ENCODE results near the gene BRF1.

The BRF1 gene

GRCh38 chr14:105168496-105168978, 132.3 kb downstream of the BRF1 start, which contains the start of gene JAG2:
TSS of gene JAG2 (minus strand) at chr14:105168776. CDS start at chr14:105168420, 356 bp downstream.
- no peak for DNase-seq

DNA sequence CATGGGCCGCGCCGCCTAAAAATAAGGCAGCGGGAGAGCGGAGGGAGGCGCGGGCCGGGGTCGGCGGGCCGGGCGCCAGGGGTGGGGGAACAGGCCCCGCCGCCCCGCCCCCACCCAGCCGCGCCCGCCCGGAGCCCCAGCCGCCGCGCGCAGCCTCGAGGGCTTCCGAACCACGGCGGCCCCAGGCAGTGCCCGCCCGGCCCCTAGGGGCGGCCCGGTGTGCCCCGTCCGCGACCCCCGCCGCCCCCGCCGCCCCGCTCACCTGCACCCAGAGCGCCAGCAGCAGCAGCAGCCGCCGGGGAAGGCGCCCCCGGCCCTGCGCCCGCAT, 132.7 kb downstream of the BRF1 start:
- DNase-seq = no peak

GRCh38 chr14:105167303-105168092, 133.3 kb downstream of the BRF1 start:
- no peak for DNase-seq

DNA sequence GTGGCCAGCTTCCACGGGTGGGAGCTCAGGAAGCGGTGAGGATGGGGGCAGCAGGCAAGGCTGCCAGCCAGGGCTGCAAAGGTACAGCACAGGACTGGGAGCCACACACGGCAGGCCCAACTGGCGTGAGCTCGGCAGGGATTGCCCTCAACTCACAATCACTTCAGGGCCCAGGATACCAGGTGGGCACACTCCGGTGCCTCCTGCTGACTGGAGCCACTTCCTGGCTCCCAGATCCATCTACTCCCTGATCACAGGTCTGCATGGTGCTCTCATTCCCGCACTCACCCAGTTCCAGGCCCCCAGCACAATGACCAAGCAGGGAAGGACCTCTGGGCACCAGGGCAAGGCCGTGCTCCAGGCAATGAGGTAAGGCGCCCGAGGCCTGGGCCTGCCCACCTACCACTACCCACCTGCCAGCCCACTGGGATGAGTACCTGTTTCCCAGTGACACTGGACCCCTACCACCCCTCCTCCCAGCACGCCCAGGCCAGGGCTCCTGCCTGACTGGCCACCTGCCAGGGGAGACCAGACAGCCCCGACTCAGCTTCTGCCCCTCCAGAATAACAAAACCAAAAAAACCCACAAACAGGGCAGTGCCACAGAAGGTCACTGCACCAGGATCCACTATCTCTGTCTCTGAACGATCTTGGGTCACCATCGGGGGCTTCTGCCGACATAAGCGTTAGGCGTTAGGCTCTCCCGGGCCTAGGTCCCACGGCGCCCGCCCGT, 134.1 kb downstream of the BRF1 start:
- DNase-seq = no peak

DNA sequence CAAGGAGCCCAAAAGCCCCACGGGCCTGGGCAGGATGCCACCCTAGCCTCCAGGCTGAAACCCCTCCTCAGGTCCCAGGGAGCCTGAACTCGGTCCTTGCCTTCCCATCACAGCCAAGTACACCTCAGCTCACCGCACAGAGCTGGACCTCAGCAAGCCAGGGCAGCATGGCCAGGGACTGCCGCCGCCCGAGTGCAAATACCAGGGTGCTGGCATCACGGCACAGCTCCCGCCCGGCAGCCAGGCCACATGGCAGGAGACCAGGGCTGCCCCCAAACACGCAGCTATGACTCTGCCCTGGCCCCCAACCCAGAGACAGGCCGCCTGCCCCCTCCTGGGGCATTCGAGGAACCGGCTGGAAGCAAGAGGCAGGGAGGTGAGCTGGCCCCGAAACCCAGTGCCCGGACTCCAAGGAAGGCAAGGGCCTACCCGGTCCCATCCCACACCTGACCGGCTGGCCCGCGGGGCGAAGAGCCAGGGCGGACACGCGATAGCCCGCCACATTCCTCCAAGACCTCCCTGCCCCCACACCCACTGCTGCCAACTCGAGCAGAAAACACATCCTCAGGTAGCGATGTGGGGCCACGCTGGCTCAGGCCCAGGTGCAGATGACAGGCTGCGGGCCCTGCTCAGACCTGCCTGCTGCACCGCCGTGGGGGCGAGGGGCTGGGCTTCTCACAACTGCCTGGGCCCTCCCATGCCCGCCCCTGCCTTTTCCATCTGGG, 134.9 kb downstream of the BRF1 start:
- no peak for DNase-seq

GRCh38 chr14:105165134-105165704, 135.6 kb downstream of the BRF1 start:
- DNase-seq = no peak

GRCh38 chr14:105163040-105163742, 137.6 kb downstream of the BRF1 start:
- DNase-seq = no peak

DNA sequence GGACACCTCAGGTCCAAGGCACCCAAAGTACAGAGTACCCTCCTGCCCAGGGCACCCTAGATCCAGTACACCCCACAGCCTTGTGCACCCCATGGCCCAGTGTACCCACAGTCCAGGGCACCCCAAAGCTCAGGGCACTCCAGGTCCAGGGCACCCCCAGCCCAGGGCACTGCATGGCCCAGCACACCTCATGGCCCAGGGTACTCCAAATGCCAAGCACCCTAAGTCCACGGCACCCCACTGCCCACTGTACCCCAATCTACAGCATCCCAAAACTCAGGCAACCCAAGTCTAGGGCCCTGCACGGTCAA, 138.2 kb downstream of the BRF1 start:
- DNase-seq = no peak

DNA sequence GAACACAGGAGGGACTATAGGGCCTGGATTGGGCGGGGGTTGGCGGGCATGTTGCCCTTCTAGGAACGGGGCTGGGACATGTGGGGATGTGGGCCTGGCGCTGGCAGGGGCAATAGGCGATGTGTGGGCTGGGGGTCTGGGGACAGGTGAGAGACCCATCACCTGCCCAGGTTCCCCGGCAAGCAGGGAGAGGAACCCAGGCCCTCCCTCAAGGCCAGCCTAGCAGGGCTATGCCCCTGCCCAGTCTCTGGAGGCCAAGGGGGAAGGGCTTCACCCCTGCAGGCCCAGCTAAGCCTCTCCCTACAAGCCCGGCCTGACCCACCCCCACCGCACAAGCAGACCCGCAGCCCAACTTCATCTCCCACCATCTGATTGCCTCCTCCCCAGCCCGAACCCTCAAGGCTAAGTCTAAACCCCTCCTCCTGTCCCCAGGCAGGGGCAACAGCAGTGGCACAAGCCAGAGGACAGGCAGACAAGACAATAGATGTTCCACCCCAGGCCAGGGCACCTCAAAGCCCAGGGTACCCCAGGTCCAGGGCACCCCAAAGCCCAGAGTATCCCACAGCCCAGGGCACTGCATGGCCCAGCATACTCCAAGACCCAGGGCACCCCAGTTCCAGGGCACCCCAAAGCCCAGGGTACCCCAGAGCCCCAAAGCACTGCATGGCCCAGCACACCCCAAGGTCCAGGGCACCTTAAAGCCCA, 138.7 kb downstream of the BRF1 start:
- no peak for DNase-seq

DNA sequence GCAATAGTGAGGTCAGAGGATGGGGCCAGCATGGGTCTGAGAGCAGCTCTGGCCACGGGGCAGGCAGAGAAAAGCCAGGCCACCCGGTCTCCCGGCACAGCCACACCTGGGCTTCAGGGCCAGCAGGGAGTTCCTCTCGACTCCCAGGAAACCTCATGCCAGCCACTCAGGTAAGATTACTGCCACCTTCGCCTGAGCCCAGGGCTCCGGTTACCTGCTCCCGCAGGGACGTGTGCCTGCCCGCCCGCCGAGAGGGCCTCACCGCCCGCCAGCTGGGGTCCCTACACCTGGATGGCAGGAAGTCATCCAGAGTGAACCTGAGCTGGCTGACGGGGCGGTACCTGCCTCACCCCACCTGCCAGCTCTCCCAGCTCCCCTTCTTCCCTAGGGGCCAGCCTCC, 139.5 kb downstream of the BRF1 start:
- no peak for DNase-seq

GRCh38 chr14:105160776-105161175, 140.0 kb downstream of the BRF1 start:
- no peak for DNase-seq

DNA sequence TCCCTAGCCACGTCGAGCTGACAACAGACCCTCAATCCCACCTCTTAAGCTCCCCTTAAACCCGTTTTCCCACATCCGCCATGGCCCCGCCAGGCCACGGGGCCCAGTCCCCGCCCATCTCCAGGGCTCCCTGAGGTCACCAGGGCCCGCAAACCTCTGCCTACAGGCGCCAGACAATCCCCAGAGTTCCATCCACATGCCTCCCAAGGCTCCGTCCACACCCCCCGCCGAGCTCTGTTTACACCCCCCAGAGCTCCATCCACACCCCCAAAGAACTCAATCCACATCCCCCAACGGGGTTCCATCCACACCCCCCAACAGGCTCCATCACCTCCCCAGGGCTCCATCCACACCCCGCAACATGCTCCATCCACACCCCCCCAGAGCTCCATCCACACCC, 141.5 kb downstream of the BRF1 start:
- DNase-seq = no peak

All from bone marrow (tissue), 2 donors.